Body of pancreas (tissue), 4 donors: ENCODE results near the gene RAB40C. TPM values are rescaled to one million over a fixed set of nuclear protein-coding genes. Genes with fewer than 3 reads are reported as not detected.
A peak's percentile ranks its signal among the peaks of the same experiment; 100 is the strongest.

Source experiments
- ATAC-seq: fragments of 150-250 bp; one replicate; pipeline ENCODE4 v1.9.1; 2016
- DNase-seq, 4 donors: peaks; one replicate each; pipeline ENCODE4 v3.0.0-alpha.2; 2019
- H3K27ac ChIP-seq, 4 donors: fragments of 200-600 bp; sonication (generic); 1 replicate in 3 of 4; 2 replicates in 1 of 4; pipeline versions ENCODE4 v1.5.1 to v1.6.1; 2016 to 2019; ENCODE audit warnings: mild to moderate bottlenecking in 1 of 4, mixed read lengths in 1 of 4, moderate library complexity in 1 of 4
- H3K27me3 ChIP-seq, 2 donors: fragments of 200-600 bp; sonication (generic); one replicate each; pipeline ENCODE4 v1.6.0; 2016; ENCODE audit warnings: mild to moderate bottlenecking in 1 of 2
- H3K36me3 ChIP-seq, 2 donors: fragments of 200-600 bp; sonication (generic); replicated peaks in 1 of 2; 2 replicates each; pipeline ENCODE4 v1.5.1; 2016; ENCODE audit warnings: low read depth in 2 of 2; ENCODE audit not compliant: insufficient read depth in 1 of 2
- H3K4me1 ChIP-seq: fragments of 200-600 bp; sonication (generic); one replicate; pipeline ENCODE4 v1.6.0; 2016
- H3K4me3 ChIP-seq, 2 donors: fragments of 200-600 bp; sonication (generic); 1 replicate in 1 of 2; 2 replicates in 1 of 2; pipeline ENCODE4 v1.5.1; 2016 to 2019
- H3K9me3 ChIP-seq, 3 donors: fragments of 200-600 bp; sonication (generic); 1 replicate in 2 of 3; 2 replicates in 1 of 3; pipeline ENCODE4 v1.5.1; 2016
- POLR2A ChIP-seq, 3 donors: fragments of 450-650 bp; IDR thresholded peaks; one replicate each; pipeline ENCODE4 v1.6.1; 2016; ENCODE audit warnings: antibody characterized with exemption in 3 of 3, mild to moderate bottlenecking in 2 of 3
- WGBS, 2 donors: methylation state at CpG; one replicate each; pipeline ENCODE4 v1.1.5; 2017; 5-methylcytosine and 5-hydroxymethylcytosine counted together
- intact Hi-C: fragments of 100-400 bp; cut with DNase I; formaldehyde crosslinking; loops from one replicate; pipeline ENCODE4 v1.15.1; 2023
- total RNA-seq, 2 donors: library from RNA; depleted of rRNA; stranded (reverse); fragments of >200 nt; gene quantifications; one replicate each; pipeline ENCODE4 v1.1.0, GENCODE V29; 2016
- TF ChIP-seq, protein P1 (sequence below), 7 experiments: fragments of 450-650 bp in 4 of 7; fragments of 200-600 bp in 3 of 7; sonication (generic) in 3 of 7; IDR thresholded peaks; one replicate each; pipeline ENCODE4 v1.5.1; 2016 to 2019; ENCODE audit warnings: antibody characterized with exemption in 7 of 7

RAB40C gene
- total RNA-seq, 2 donors from 2014 or later, result 37.2 to 41.0 TPM

DNA sequence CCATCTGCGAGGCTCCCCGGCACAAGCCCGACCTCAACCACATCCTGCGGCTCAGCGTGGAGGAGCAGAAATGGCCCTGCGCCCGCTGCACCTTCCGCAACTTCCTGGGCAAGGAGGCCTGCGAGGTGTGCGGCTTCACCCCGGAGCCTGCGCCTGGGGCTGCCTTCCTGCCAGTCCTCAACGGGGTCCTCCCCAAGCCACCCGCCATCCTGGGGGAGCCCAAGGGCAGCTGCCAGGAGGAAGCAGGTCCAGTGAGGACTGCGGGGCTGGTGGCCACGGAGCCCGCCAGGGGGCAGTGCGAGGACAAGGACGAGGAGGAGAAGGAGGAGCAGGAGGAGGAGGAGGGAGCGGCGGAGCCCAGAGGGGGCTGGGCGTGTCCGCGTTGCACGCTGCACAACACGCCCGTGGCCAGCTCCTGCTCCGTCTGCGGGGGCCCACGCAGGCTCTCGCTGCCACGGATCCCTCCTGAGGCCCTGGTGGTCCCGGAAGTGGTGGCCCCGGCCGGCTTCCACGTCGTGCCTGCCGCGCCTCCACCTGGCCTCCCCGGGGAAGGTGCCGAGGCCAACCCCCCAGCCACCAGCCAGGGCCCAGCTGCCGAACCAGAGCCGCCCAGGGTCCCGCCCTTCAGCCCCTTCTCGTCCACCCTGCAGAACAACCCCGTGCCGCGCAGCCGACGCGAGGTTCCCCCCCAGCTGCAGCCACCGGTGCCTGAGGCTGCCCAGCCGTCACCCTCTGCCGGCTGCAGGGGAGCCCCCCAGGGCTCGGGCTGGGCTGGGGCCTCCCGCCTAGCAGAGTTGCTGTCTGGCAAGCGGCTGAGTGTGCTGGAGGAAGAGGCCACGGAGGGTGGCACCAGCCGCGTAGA is 42.7 kb upstream of the RAB40C start:
- Histone ChIP-seq H3K36me3 (peaks cover 4 to 9% of the 10 kb centered on the region in 2 donors), H3K27me3 (no peaks in the 10 kb centered on the region), H3K4me1 (no peaks in the 10 kb centered on the region), H3K27ac (no peak overlapping the region), H3K4me3 (no peak overlapping the region), H3K9me3 (no peaks in the 10 kb centered on the region)
- TF ChIP-seq, protein P1, sequence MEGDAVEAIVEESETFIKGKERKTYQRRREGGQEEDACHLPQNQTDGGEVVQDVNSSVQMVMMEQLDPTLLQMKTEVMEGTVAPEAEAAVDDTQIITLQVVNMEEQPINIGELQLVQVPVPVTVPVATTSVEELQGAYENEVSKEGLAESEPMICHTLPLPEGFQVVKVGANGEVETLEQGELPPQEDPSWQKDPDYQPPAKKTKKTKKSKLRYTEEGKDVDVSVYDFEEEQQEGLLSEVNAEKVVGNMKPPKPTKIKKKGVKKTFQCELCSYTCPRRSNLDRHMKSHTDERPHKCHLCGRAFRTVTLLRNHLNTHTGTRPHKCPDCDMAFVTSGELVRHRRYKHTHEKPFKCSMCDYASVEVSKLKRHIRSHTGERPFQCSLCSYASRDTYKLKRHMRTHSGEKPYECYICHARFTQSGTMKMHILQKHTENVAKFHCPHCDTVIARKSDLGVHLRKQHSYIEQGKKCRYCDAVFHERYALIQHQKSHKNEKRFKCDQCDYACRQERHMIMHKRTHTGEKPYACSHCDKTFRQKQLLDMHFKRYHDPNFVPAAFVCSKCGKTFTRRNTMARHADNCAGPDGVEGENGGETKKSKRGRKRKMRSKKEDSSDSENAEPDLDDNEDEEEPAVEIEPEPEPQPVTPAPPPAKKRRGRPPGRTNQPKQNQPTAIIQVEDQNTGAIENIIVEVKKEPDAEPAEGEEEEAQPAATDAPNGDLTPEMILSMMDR (IDR thresholded peaks at IDR 0.05), result peak; percentile 21 to 58 (median 53)
- TF ChIP-seq POLR2A (IDR thresholded peaks at IDR 0.05), result no peak
- WGBS, 2 donors, result 62 to 89% methylated on average over 46 to 56 of the region's 60 CpGs
- peak; percentile 62 for ATAC-seq
- intact Hi-C loops, result no loop called here
- peak; percentile 60 to 74 (median 72) for DNase-seq

DNA sequence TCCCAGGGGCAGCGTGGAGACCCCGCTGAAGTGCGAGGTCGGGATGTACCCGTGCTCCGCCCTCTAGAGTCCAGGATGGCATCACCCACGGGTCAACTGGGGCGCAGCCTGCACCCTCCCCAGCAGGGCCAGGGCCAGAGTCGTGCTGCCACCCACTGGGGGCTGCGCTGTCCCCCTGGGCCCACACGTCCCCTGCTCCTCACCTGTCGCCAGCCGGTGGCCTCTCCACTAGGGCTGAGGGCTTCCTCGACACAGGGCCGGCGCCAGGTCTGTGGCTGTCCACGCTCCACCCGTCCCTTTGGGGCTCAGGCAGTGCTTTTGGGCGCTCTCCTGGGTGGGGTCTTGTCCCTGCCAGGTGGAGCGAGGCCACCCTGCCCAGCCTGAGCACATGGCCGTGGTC is 41.3 kb upstream of the RAB40C start:
- no peak for ATAC-seq
- H3K36me3 ChIP-seq, result peaks cover 4 to 9% of the 10 kb centered on the region in 2 donors
- no peaks in the 10 kb centered on the region for H3K4me1 ChIP-seq
- TF ChIP-seq POLR2A (IDR thresholded peaks at IDR 0.05), result no peak
- TF ChIP-seq, protein P1 (IDR thresholded peaks at IDR 0.05), result no peak
- no peak overlapping the region for H3K4me3 ChIP-seq
- no peak overlapping the region for H3K27ac ChIP-seq
- no peaks in the 10 kb centered on the region for H3K27me3 ChIP-seq
- DNase-seq, result no peak
- H3K9me3 ChIP-seq, result no peaks in the 10 kb centered on the region
- WGBS, 2 donors, result 92 to 100% methylated on average over 5 to 20 of the region's 21 CpGs
- intact Hi-C loops, result no loop called here

DNA sequence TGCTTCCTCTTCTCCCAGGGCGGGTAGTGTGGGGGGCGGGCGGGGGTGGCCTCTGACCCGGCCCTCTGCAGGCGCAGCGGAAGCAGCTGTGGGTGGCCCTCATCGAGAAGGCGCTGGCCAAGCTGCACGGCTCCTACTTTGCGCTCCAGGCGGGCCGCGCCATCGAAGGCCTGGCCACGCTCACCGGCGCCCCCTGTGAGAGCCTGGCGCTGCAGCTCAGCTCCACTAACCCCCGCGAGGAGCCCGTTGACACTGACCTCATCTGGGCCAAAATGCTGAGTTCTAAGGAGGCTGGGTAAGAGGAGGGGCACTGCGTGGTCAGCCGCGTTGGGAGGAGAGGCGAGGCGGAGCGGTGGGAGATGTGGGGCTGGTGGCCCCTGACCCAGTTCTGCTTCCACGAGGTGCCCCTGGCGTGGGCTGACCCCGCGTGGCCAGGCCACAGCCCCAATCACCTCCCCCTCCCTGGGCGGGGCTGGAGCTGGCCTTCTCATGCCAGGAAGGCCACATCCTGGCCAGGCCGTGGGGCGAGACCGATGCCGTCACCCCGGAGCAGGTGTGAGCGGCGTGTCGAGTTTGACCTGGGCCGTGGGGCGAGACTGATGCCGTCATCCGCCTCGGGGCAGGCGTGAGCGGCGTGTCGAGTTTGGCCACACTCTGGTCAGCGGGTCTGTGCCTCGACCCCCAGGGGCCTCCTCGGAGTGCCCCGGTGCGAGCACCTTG is 40.2 kb upstream of the RAB40C start:
- WGBS, 2 donors, result 92 to 97% methylated on average over 22 to 50 of the region's 54 CpGs
- no peak for ATAC-seq
- TF ChIP-seq, protein P1 (IDR thresholded peaks at IDR 0.05), result no peak
- intact Hi-C loops, result no loop called here
- H3K4me1 ChIP-seq, result no peaks in the 10 kb centered on the region
- no peak overlapping the region for H3K4me3 ChIP-seq
- no peaks in the 10 kb centered on the region for H3K9me3 ChIP-seq
- H3K27me3 ChIP-seq, result no peaks in the 10 kb centered on the region
- no peak overlapping the region for H3K27ac ChIP-seq
- H3K36me3 ChIP-seq, result peaks cover 4 to 9% of the 10 kb centered on the region in 2 donors
- DNase-seq, result no peak

DNA sequence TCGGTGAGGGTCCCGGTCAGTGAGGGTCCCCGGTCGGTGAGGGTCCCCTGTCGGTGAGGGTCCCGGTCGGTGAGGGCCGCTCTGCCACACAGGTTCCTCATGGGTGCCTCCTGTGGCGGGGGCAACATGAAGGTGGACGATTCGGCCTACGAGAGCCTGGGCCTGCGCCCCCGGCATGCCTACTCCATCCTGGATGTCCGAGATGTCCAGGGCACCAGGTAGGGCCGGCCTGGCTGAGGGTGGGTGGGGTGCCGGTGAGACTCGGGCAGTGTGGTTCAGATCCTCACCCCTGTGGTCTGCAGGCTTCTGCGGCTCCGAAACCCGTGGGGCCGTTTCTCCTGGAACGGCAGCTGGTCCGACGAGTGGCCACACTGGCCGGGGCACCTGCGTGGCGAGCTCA is 38.7 kb upstream of the RAB40C start:
- Histone ChIP-seq H3K27ac (no peak overlapping the region), H3K36me3 (peaks cover 4 to 9% of the 10 kb centered on the region in 2 donors), H3K9me3 (no peaks in the 10 kb centered on the region), H3K4me1 (no peaks in the 10 kb centered on the region), H3K27me3 (no peaks in the 10 kb centered on the region), H3K4me3 (no peak overlapping the region)
- ATAC-seq (no peak), DNase-seq (no peak)
- intact Hi-C loops, result no loop called here
- 90 to 93% methylated on average over 4 to 27 of the region's 28 CpGs for WGBS, 2 donors
- TF ChIP-seq, protein P1 (IDR thresholded peaks at IDR 0.05), result no peak
- TF ChIP-seq POLR2A (IDR thresholded peaks at IDR 0.05), result no peak
